MM.1S (cell line): ENCODE measurements around the gene LDLRAP1.

Source experiments
- DNase-seq: peaks from one replicate; pipeline ENCODE4 v3.0.0-alpha.2; 2015
- H2AFZ ChIP-seq: fragments of 300-600 bp; sonication (generic); 2 replicates; pipeline ENCODE4 v1.6.0; 2016; ENCODE audit warnings: antibody characterized with exemption, low read length
- H3F3A ChIP-seq: fragments of 300-600 bp; sonication (generic); 2 replicates; pipeline ENCODE4 v1.6.1; 2016; ENCODE audit warnings: mild to moderate bottlenecking, antibody characterized with exemption, low read length, moderate library complexity, mixed read lengths; ENCODE audit not compliant: insufficient read depth
- H3K27ac ChIP-seq: fragments of 300-600 bp; sonication (generic); 2 replicates; pipeline ENCODE4 v1.5.1; 2016; ENCODE audit warnings: mild to moderate bottlenecking, low read length
- H3K27me3 ChIP-seq: fragments of 300-600 bp; sonication (generic); replicated peaks from 2 replicates; pipeline ENCODE4 v1.6.0; 2016; ENCODE audit warnings: low read length; ENCODE audit not compliant: insufficient read depth
- H3K36me3 ChIP-seq: fragments of 300-600 bp; sonication (generic); replicated peaks from 2 replicates; pipeline ENCODE4 v1.6.1; 2016; ENCODE audit warnings: mild to moderate bottlenecking, low read length, mixed read lengths; ENCODE audit not compliant: insufficient read depth
- H3K4me1 ChIP-seq: fragments of 300-600 bp; sonication (generic); 2 replicates; pipeline ENCODE4 v1.6.1; 2016; ENCODE audit warnings: low read length, mixed read lengths
- H3K4me2 ChIP-seq: fragments of 300-600 bp; sonication (generic); 2 replicates; pipeline ENCODE4 v1.6.0; 2016; ENCODE audit warnings: low read depth, low read length
- H3K4me3 ChIP-seq: fragments of 300-600 bp; sonication (generic); 2 replicates; pipeline ENCODE4 v1.5.1; 2016; ENCODE audit warnings: low read length, mixed read lengths
- H3K79me2 ChIP-seq: fragments of 300-600 bp; sonication (generic); 2 replicates; pipeline ENCODE4 v1.6.1; 2016; ENCODE audit warnings: mixed run types, low read length, mixed read lengths
- H3K9ac ChIP-seq: fragments of 300-600 bp; sonication (generic); 2 replicates; pipeline ENCODE4 v1.6.1; 2016; ENCODE audit warnings: low read length, mixed read lengths
- H3K9me2 ChIP-seq: fragments of 300-600 bp; sonication (generic); replicated peaks from 2 replicates; pipeline ENCODE4 v1.6.1; 2016; ENCODE audit warnings: mild to moderate bottlenecking, low read length, mixed read lengths; ENCODE audit not compliant: insufficient read depth
- H3K9me3 ChIP-seq: fragments of 300-600 bp; sonication (generic); replicated peaks from 2 replicates; pipeline ENCODE4 v1.6.1; 2016; ENCODE audit warnings: mild to moderate bottlenecking, low read length, mixed read lengths; ENCODE audit not compliant: insufficient read depth
- H4K20me1 ChIP-seq: fragments of 300-600 bp; sonication (generic); 2 replicates; pipeline ENCODE4 v1.6.1; 2016; ENCODE audit warnings: mild to moderate bottlenecking, low read length, moderate library complexity, mixed read lengths; ENCODE audit not compliant: insufficient read depth
- EZH2 ChIP-seq: fragments of 300-600 bp; sonication (generic); optimal IDR thresholded peaks from 2 replicates; pipeline ENCODE3; 2017; ENCODE audit warnings: low read depth, mild to moderate bottlenecking, antibody characterized with exemption, low read length, mixed read lengths
- EZH2phosphoT487 ChIP-seq: fragments of 300-600 bp; sonication (generic); IDR thresholded peaks from 2 replicates; pipeline ENCODE4 v1.6.1; 2018; ENCODE audit warnings: antibody characterized with exemption, low read length
- TF ChIP-seq, protein P1 (sequence below): fragments of 300-600 bp; sonication (generic); IDR thresholded peaks from 2 replicates; pipeline ENCODE4 v1.5.1; 2016; ENCODE audit warnings: antibody characterized with exemption, low read length, mixed read lengths

Gene LDLRAP1

DNA sequence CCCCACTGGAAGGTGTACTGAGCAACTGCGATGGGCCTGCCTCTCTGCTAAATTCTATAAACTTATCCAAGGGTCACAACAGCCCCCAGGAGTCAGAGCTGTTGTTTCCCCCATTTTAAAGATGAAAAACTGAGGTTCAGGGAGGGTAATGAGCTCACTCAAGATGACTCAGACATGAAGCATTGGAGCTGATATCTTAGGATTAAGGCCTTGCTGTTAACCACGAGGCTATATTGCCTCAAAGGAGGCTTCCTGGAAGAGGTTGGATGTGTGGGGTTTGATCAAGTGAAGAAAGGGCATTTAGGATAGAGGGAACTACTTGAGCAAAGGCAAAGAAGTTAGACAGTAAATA, 6.7 kb downstream of the LDLRAP1 start:
- Histone ChIP-seq H3K9ac (peak overlapping the region; percentile 65), H3K4me2 (peak overlapping the region; percentile 95), H3K36me3 (no peaks in the 10 kb centered on the region; the same call in 1 of the 2 replicates), H3K4me3 (peak overlapping the region; percentile 56), H3F3A (peaks cover 29% of the 10 kb centered on the region), H3K4me1 (peaks cover 69% of the 10 kb centered on the region), H3K9me2 (no peaks in the 10 kb centered on the region), H3K27ac (peak overlapping the region; percentile 99), H3K79me2 (peaks cover 81% of the 10 kb centered on the region), H2AFZ (no peak overlapping the region), H3K9me3 (no peaks in the 10 kb centered on the region), H3K27me3 (no peaks in the 10 kb centered on the region), H4K20me1 (no peaks in the 10 kb centered on the region; the same call in 1 of the 2 replicates)
- TF ChIP-seq EZH2: no peak
- TF ChIP-seq, protein P1, sequence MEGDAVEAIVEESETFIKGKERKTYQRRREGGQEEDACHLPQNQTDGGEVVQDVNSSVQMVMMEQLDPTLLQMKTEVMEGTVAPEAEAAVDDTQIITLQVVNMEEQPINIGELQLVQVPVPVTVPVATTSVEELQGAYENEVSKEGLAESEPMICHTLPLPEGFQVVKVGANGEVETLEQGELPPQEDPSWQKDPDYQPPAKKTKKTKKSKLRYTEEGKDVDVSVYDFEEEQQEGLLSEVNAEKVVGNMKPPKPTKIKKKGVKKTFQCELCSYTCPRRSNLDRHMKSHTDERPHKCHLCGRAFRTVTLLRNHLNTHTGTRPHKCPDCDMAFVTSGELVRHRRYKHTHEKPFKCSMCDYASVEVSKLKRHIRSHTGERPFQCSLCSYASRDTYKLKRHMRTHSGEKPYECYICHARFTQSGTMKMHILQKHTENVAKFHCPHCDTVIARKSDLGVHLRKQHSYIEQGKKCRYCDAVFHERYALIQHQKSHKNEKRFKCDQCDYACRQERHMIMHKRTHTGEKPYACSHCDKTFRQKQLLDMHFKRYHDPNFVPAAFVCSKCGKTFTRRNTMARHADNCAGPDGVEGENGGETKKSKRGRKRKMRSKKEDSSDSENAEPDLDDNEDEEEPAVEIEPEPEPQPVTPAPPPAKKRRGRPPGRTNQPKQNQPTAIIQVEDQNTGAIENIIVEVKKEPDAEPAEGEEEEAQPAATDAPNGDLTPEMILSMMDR: no peak
- no peak for TF ChIP-seq EZH2phosphoT487
- DNase-seq: no peak

DNA sequence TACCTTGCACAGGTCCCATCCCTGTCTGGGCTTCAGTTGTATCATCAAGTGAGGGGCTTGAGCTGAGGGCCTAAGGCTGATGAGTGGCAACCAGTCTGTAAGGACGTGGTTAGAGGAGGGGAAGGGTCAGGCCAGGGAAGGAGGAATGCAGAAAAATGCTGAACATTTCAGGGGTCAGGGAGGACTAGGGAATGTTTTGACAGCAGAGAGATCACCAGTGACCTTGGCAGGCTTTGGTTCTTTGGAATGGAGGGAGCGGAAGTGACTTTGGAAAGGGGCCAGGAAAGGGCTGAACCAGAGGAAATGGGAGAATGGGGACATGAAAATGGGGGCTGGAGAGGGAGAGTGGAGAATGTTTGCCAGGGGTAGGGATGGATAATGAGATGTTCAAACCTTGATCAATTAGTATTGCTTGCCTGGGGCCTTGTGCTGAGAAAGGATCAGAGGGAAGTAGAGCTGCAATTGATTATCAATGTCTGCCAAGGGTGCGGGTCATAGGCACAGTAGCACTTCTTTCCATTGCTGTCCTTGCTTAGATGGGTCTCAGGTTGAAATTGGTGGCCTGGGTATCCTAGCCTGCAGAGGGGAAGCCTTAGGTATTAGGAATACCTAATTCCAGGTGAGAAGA, 7.4 kb downstream of the LDLRAP1 start:
- Histone ChIP-seq H3K4me2 (peak overlapping the region; percentile 95), H3K4me1 (peaks cover 69% of the 10 kb centered on the region), H2AFZ (no peak overlapping the region), H3K27me3 (no peaks in the 10 kb centered on the region), H3K4me3 (peak overlapping the region; percentile 56), H3K9me3 (no peaks in the 10 kb centered on the region), H3F3A (peaks cover 29% of the 10 kb centered on the region), H3K36me3 (no peaks in the 10 kb centered on the region; the same call in 1 of the 2 replicates), H3K27ac (peak overlapping the region; percentile 99), H4K20me1 (no peaks in the 10 kb centered on the region; the same call in 1 of the 2 replicates), H3K9ac (peak overlapping the region; percentile 65), H3K79me2 (peaks cover 81% of the 10 kb centered on the region), H3K9me2 (no peaks in the 10 kb centered on the region)
- no peak for DNase-seq
- TF ChIP-seq, protein P1: no peak
- TF ChIP-seq EZH2phosphoT487: no peak
- no peak for TF ChIP-seq EZH2

DNA sequence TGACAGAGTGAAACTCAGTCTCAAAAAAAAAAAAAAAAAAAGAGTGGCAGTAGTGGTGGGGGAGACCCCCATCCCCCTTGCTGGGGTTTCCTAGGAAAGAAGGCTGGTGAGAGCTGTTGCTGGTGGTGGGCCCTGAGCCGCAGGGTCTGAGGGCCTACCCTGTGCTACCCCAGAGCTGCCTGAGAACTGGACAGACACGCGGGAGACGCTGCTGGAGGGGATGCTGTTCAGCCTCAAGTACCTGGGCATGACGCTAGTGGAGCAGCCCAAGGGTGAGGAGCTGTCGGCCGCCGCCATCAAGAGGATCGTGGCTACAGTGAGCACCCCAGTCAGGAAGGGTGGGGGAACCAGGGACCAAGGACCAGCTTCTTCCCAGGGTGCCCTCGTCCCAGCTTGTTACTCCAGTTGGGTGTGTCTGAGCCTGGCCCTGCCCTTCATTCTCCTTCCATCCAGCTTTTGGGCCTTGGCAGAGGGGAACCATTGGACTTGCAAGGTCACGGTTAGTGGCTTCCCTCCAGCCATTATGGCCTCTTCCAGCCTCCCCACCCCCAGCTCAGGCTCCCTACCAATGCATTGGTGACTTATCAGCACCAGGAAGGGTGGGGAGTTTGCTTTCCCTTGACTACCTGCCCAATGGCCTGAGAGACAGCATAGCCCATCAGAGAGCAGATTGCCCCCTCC, 10.5 kb downstream of the LDLRAP1 start:
- no peak overlapping the region for H3K4me3 ChIP-seq
- no peak overlapping the region for H3K27ac ChIP-seq
- H3K9me3 ChIP-seq: no peaks in the 10 kb centered on the region
- no peaks in the 10 kb centered on the region for H3K9me2 ChIP-seq
- H3K4me1 ChIP-seq: peaks cover 62% of the 10 kb centered on the region
- H3K79me2 ChIP-seq: peaks cover 91% of the 10 kb centered on the region
- H3K27me3 ChIP-seq: no peaks in the 10 kb centered on the region
- DNase-seq: no peak
- no peak for TF ChIP-seq EZH2
- no peak for TF ChIP-seq EZH2phosphoT487
- TF ChIP-seq, protein P1: no peak
- H4K20me1 ChIP-seq: no peaks in the 10 kb centered on the region; the same call in 1 of the 2 replicates
- peaks cover 12% of the 10 kb centered on the region for H3K36me3 ChIP-seq
- no peak overlapping the region for H3K9ac ChIP-seq
- peaks cover 13% of the 10 kb centered on the region for H3F3A ChIP-seq
- no peak overlapping the region for H3K4me2 ChIP-seq
- no peak overlapping the region for H2AFZ ChIP-seq
